GM23338 (cell line): ENCODE measurements around the gene CDH23. TPM values are rescaled to one million over a fixed set of nuclear protein-coding genes. Genes with fewer than 3 reads are reported as not detected.

Experiments
- ATAC-seq: fragments of 200-7000 bp; cut with Tn5 transposase; 3 replicates; pipeline ENCODE4 v1.9.1; 2020
- DNase-seq: peaks from one replicate; pipeline ENCODE4 v3.0.0-alpha.2; 2015; ENCODE audit warnings: low spot score
- H2AFZ ChIP-seq: fragments of 200-600 bp; sonication (generic); 2 replicates; pipeline ENCODE4 v1.8.0; 2016; ENCODE audit warnings: antibody characterized with exemption, mild to moderate bottlenecking, moderate library complexity
- H3F3A ChIP-seq: fragments of 200-600 bp; sonication (generic); replicated peaks from 2 replicates; pipeline ENCODE4 v1.8.0; 2017; ENCODE audit warnings: antibody characterized with exemption, mixed run types, low read depth
- H3K27ac ChIP-seq: fragments of 200-600 bp; sonication (generic); 2 replicates; pipeline ENCODE4 v1.6.1; 2016; ENCODE audit warnings: low read depth
- H3K27me3 ChIP-seq: fragments of 200-600 bp; sonication (generic); 2 replicates; pipeline ENCODE4 v1.8.0; 2016; ENCODE audit warnings: mild to moderate bottlenecking, mixed run types, moderate library complexity; ENCODE audit not compliant: insufficient read depth
- H3K36me3 ChIP-seq: fragments of 200-600 bp; sonication (generic); 2 replicates; pipeline ENCODE4 v1.8.0; 2016; ENCODE audit warnings: mild to moderate bottlenecking; ENCODE audit not compliant: insufficient read depth
- H3K4me1 ChIP-seq: fragments of 200-600 bp; sonication (generic); 2 replicates; pipeline ENCODE4 v1.8.0; 2016; ENCODE audit warnings: mild to moderate bottlenecking, moderate library complexity; ENCODE audit not compliant: insufficient read depth
- H3K4me2 ChIP-seq: fragments of 200-600 bp; sonication (generic); 2 replicates; pipeline ENCODE4 v1.7.1; 2017; ENCODE audit warnings: mixed run types
- H3K4me3 ChIP-seq: fragments of 200-600 bp; sonication (generic); 2 replicates; pipeline ENCODE4 v1.6.1; 2016; ENCODE audit warnings: mixed run types
- H3K79me2 ChIP-seq: fragments of 200-600 bp; sonication (generic); replicated peaks from 2 replicates; pipeline ENCODE4 v1.8.0; 2017; ENCODE audit warnings: mild to moderate bottlenecking; ENCODE audit not compliant: insufficient read depth
- H3K9me2 ChIP-seq: fragments of 200-600 bp; sonication (generic); 2 replicates; pipeline ENCODE4 v1.8.0; 2017; ENCODE audit not compliant: insufficient read depth
- H4K20me1 ChIP-seq: fragments of 200-600 bp; sonication (generic); replicated peaks from 2 replicates; pipeline ENCODE4 v1.8.0; 2017; ENCODE audit warnings: mild to moderate bottlenecking; ENCODE audit not compliant: insufficient read depth
- H3K27ac Mint-ChIP-seq: 2 replicates; pipeline ENCODE4 v1.8.0; 2020; ENCODE audit warnings: inconsistent platforms, mild to moderate bottlenecking, moderate library complexity, mixed read lengths
- H3K27me3 Mint-ChIP-seq: 3 replicates; pipeline ENCODE4 v1.8.0; 2022; ENCODE audit warnings: low read depth, mild to moderate bottlenecking, moderate library complexity, mixed read lengths, inconsistent platforms; ENCODE audit not compliant: insufficient read depth, poor library complexity
- H3K36me3 Mint-ChIP-seq: 3 replicates; pipeline ENCODE4 v1.8.0; 2021; ENCODE audit warnings: low read depth, mild to moderate bottlenecking, inconsistent platforms, moderate library complexity, mixed read lengths
- H3K4me1 Mint-ChIP-seq: 3 replicates; pipeline ENCODE4 v1.8.0; 2020; ENCODE audit warnings: mild to moderate bottlenecking, inconsistent platforms, mixed read lengths
- H3K4me3 Mint-ChIP-seq: 3 replicates; pipeline ENCODE4 v1.8.0; 2021; ENCODE audit warnings: moderate library complexity, mild to moderate bottlenecking, inconsistent platforms, mixed read lengths
- H3K9me3 Mint-ChIP-seq: 3 replicates; pipeline ENCODE4 v1.8.0; 2020; ENCODE audit warnings: moderate library complexity, mild to moderate bottlenecking, inconsistent platforms, mixed read lengths
- CREB1 ChIP-seq: fragments of 250-450 bp; sonication (Bioruptor Pico); IDR thresholded peaks from 2 replicates; pipeline ENCODE4 v1.5.0; 2020; ENCODE audit warnings: low read depth, mild to moderate bottlenecking, moderate library complexity
- CTCF ChIP-seq, 2 experiments: fragments of 200-600 bp in 1 of 2; sonication (generic) in 1 of 2; conservative IDR thresholded peaks; 2 replicates each; pipeline versions ENCODE4 v1.5.1 to v1.6.1; 2016 to 2017; ENCODE audit warnings: antibody characterized with exemption in 2 of 2, low read depth in 2 of 2, mild to moderate bottlenecking in 2 of 2, moderate library complexity in 1 of 2
- NANOG ChIP-seq: IDR thresholded peaks from 2 replicates; pipeline ENCODE4 v1.6.1; 2016; ENCODE audit warnings: antibody characterized with exemption, borderline replicate concordance
- REST ChIP-seq: IDR thresholded peaks from one replicate; pipeline ENCODE4 v1.6.1; 2018; ENCODE audit warnings: antibody characterized with exemption; ENCODE audit not compliant: unreplicated experiment
- STAT1 ChIP-seq: IDR thresholded peaks from one replicate; pipeline ENCODE4 v1.6.1; 2016; ENCODE audit warnings: antibody characterized with exemption; ENCODE audit not compliant: unreplicated experiment
- ZNF331 ChIP-seq: fragments of 250-450 bp; sonication (Bioruptor Pico); IDR thresholded peaks from 2 replicates; pipeline ENCODE4 v1.5.0; 2020; ENCODE audit warnings: low read depth, mild to moderate bottlenecking, moderate library complexity
- polyA plus RNA-seq: library from polyadenylated mRNA; unstranded; fragments of >200 nt; fragmentation: Nextera tagmentation; extraction: Ambion mirVana; gene quantifications from 2 replicates; pipeline ENCODE4 v1.2.1, GENCODE V29; 2016
- total RNA-seq: library from RNA; depleted of rRNA; stranded (reverse); fragments of >200 nt; shearing (Covaris generic); gene quantifications from 2 replicates; pipeline ENCODE4 v1.2.3, GENCODE V29; 2014

The CDH23 gene
- total and polyA plus RNA-seq, 2 experiments from 2014 or later: 0.95 to 4.3 TPM

- TF ChIP-seq REST (no peak), STAT1 (no peak)
Observed at GRCh38 chr10:71659737-71660136, 263.0 kb downstream of the CDH23 start (continued).

- TF ChIP-seq CREB1 (no peak), STAT1 (no peak)
- Mint-ChIP-seq H3K4me1 (peaks cover 75% of the 10 kb centered on the region), H3K4me3 (no peak overlapping the region), H3K36me3 (0 out of 3 replicates have a peak, but pooled peaks cover 3% of the 10 kb centered on the region), H3K27ac (no peak overlapping the region), H3K27me3 (peaks cover 44% of the 10 kb centered on the region), H3K9me3 (0 out of 3 replicates have a peak, but pooled peaks cover 3% of the 10 kb centered on the region)
- Histone ChIP-seq H4K20me1 (no peaks in the 10 kb centered on the region), H3K4me2 (no peak overlapping the region), H3K36me3 (no peaks in the 10 kb centered on the region), H3K79me2 (no peaks in the 10 kb centered on the region), H3K4me3 (no peak overlapping the region), H3K4me1 (peaks cover 38% of the 10 kb centered on the region), H2AFZ (no peak overlapping the region), H3K9me2 (no peaks in the 10 kb centered on the region), H3F3A (no peaks in the 10 kb centered on the region; the same call in 1 of the 2 replicates), H3K27ac (no peak overlapping the region), H3K27me3 (peaks cover 18% of the 10 kb centered on the region)
- no peak for ATAC-seq
- no peak for DNase-seq
Observed at GRCh38 chr10:71660313-71660712, 263.6 kb downstream of the CDH23 start.

- Mint-ChIP-seq H3K27ac (0 out of 2 replicates have a peak overlapping the region, but pooled peaks have one; percentile 57), H3K9me3 (0 out of 3 replicates have a peak, but pooled peaks cover 3% of the 10 kb centered on the region), H3K4me3 (no peak overlapping the region), H3K36me3 (0 out of 3 replicates have a peak, but pooled peaks cover 3% of the 10 kb centered on the region), H3K4me1 (peaks cover 82% of the 10 kb centered on the region), H3K27me3 (peaks cover 44% of the 10 kb centered on the region)
- Histone ChIP-seq H3K4me2 (no peak overlapping the region), H3K27ac (no peak overlapping the region), H3K4me3 (no peak overlapping the region), H3K36me3 (no peaks in the 10 kb centered on the region), H2AFZ (no peak overlapping the region), H3K4me1 (peaks cover 41% of the 10 kb centered on the region), H3K79me2 (no peaks in the 10 kb centered on the region), H3K27me3 (peaks cover 18% of the 10 kb centered on the region), H4K20me1 (no peaks in the 10 kb centered on the region), H3F3A (no peaks in the 10 kb centered on the region; the same call in 1 of the 2 replicates), H3K9me2 (no peaks in the 10 kb centered on the region)
- peak; percentile 52 for DNase-seq
- ATAC-seq: no peak
- TF ChIP-seq CTCF (conservative IDR thresholded peaks at IDR 0.05; ENCODE audit: low read depth in 2 of 2) (peak in 1 of 2 experiments; percentile 49; a peak in 2 of 4 replicates), NANOG (no peak), STAT1 (no peak), ZNF331 (no peak)
Observed at GRCh38 chr10:71661060-71661622, 264.4 kb downstream of the CDH23 start.
